GM23338 (cell line): ENCODE results near the gene ALG14. TPM values are rescaled to one million over a fixed set of nuclear protein-coding genes. Genes with fewer than 3 reads are reported as not detected.

ENCODE experiments used
- ATAC-seq: fragments of 200-7000 bp; cut with Tn5 transposase; 3 replicates; pipeline ENCODE4 v1.9.1; 2020
- DNase-seq: peaks from one replicate; pipeline ENCODE4 v3.0.0-alpha.2; 2015; ENCODE audit warnings: low spot score
- H2AFZ ChIP-seq: fragments of 200-600 bp; sonication (generic); 2 replicates; pipeline ENCODE4 v1.8.0; 2016; ENCODE audit warnings: antibody characterized with exemption, mild to moderate bottlenecking, moderate library complexity
- H3F3A ChIP-seq: fragments of 200-600 bp; sonication (generic); replicated peaks from 2 replicates; pipeline ENCODE4 v1.8.0; 2017; ENCODE audit warnings: antibody characterized with exemption, mixed run types, low read depth
- H3K27ac ChIP-seq: fragments of 200-600 bp; sonication (generic); 2 replicates; pipeline ENCODE4 v1.6.1; 2016; ENCODE audit warnings: low read depth
- H3K27me3 ChIP-seq: fragments of 200-600 bp; sonication (generic); 2 replicates; pipeline ENCODE4 v1.8.0; 2016; ENCODE audit warnings: mild to moderate bottlenecking, mixed run types, moderate library complexity; ENCODE audit not compliant: insufficient read depth
- H3K36me3 ChIP-seq: fragments of 200-600 bp; sonication (generic); 2 replicates; pipeline ENCODE4 v1.8.0; 2016; ENCODE audit warnings: mild to moderate bottlenecking; ENCODE audit not compliant: insufficient read depth
- H3K4me1 ChIP-seq: fragments of 200-600 bp; sonication (generic); 2 replicates; pipeline ENCODE4 v1.8.0; 2016; ENCODE audit warnings: mild to moderate bottlenecking, moderate library complexity; ENCODE audit not compliant: insufficient read depth
- H3K4me2 ChIP-seq: fragments of 200-600 bp; sonication (generic); 2 replicates; pipeline ENCODE4 v1.7.1; 2017; ENCODE audit warnings: mixed run types
- H3K4me3 ChIP-seq: fragments of 200-600 bp; sonication (generic); 2 replicates; pipeline ENCODE4 v1.6.1; 2016; ENCODE audit warnings: mixed run types
- H3K79me2 ChIP-seq: fragments of 200-600 bp; sonication (generic); replicated peaks from 2 replicates; pipeline ENCODE4 v1.8.0; 2017; ENCODE audit warnings: mild to moderate bottlenecking; ENCODE audit not compliant: insufficient read depth
- H3K9me2 ChIP-seq: fragments of 200-600 bp; sonication (generic); 2 replicates; pipeline ENCODE4 v1.8.0; 2017; ENCODE audit not compliant: insufficient read depth
- H4K20me1 ChIP-seq: fragments of 200-600 bp; sonication (generic); replicated peaks from 2 replicates; pipeline ENCODE4 v1.8.0; 2017; ENCODE audit warnings: mild to moderate bottlenecking; ENCODE audit not compliant: insufficient read depth
- H3K27ac Mint-ChIP-seq: 2 replicates; pipeline ENCODE4 v1.8.0; 2020; ENCODE audit warnings: inconsistent platforms, mild to moderate bottlenecking, moderate library complexity, mixed read lengths
- H3K27me3 Mint-ChIP-seq: 3 replicates; pipeline ENCODE4 v1.8.0; 2022; ENCODE audit warnings: low read depth, mild to moderate bottlenecking, moderate library complexity, mixed read lengths, inconsistent platforms; ENCODE audit not compliant: insufficient read depth, poor library complexity
- H3K36me3 Mint-ChIP-seq: 3 replicates; pipeline ENCODE4 v1.8.0; 2021; ENCODE audit warnings: low read depth, mild to moderate bottlenecking, inconsistent platforms, moderate library complexity, mixed read lengths
- H3K4me1 Mint-ChIP-seq: 3 replicates; pipeline ENCODE4 v1.8.0; 2020; ENCODE audit warnings: mild to moderate bottlenecking, inconsistent platforms, mixed read lengths
- H3K4me3 Mint-ChIP-seq: 3 replicates; pipeline ENCODE4 v1.8.0; 2021; ENCODE audit warnings: moderate library complexity, mild to moderate bottlenecking, inconsistent platforms, mixed read lengths
- H3K9me3 Mint-ChIP-seq: 3 replicates; pipeline ENCODE4 v1.8.0; 2020; ENCODE audit warnings: moderate library complexity, mild to moderate bottlenecking, inconsistent platforms, mixed read lengths
- CREB1 ChIP-seq: fragments of 250-450 bp; sonication (Bioruptor Pico); IDR thresholded peaks from 2 replicates; pipeline ENCODE4 v1.5.0; 2020; ENCODE audit warnings: low read depth, mild to moderate bottlenecking, moderate library complexity
- CTCF ChIP-seq, 2 experiments: fragments of 200-600 bp in 1 of 2; sonication (generic) in 1 of 2; conservative IDR thresholded peaks; 2 replicates each; pipeline versions ENCODE4 v1.5.1 to v1.6.1; 2016 to 2017; ENCODE audit warnings: antibody characterized with exemption in 2 of 2, low read depth in 2 of 2, mild to moderate bottlenecking in 2 of 2, moderate library complexity in 1 of 2
- ETS1 ChIP-seq: IDR thresholded peaks from 2 replicates; pipeline ENCODE4 v1.6.1; 2016; ENCODE audit warnings: antibody characterized with exemption
- EZH2 ChIP-seq: fragments of 200-600 bp; sonication (generic); IDR thresholded peaks from one replicate; pipeline ENCODE4 v1.8.0; 2017; ENCODE audit warnings: antibody characterized with exemption, mild to moderate bottlenecking, low read depth; ENCODE audit not compliant: unreplicated experiment
- EZH2phosphoT487 ChIP-seq: fragments of 200-600 bp; sonication (generic); IDR thresholded peaks from one replicate; pipeline ENCODE4 v1.8.1; 2018; ENCODE audit warnings: antibody characterized with exemption; ENCODE audit not compliant: unreplicated experiment
- JUNB ChIP-seq: IDR thresholded peaks from one replicate; pipeline ENCODE4 v1.6.1; 2016; ENCODE audit warnings: antibody characterized with exemption; ENCODE audit not compliant: unreplicated experiment
- NANOG ChIP-seq: IDR thresholded peaks from 2 replicates; pipeline ENCODE4 v1.6.1; 2016; ENCODE audit warnings: antibody characterized with exemption, borderline replicate concordance
- POLR2AphosphoS5 ChIP-seq: IDR thresholded peaks from 2 replicates; pipeline ENCODE4 v1.6.1; 2016; ENCODE audit warnings: antibody characterized with exemption, low read depth
- REST ChIP-seq: IDR thresholded peaks from one replicate; pipeline ENCODE4 v1.6.1; 2018; ENCODE audit warnings: antibody characterized with exemption; ENCODE audit not compliant: unreplicated experiment
- STAT1 ChIP-seq: IDR thresholded peaks from one replicate; pipeline ENCODE4 v1.6.1; 2016; ENCODE audit warnings: antibody characterized with exemption; ENCODE audit not compliant: unreplicated experiment
- ZNF114 ChIP-seq: fragments of 250-450 bp; sonication (Bioruptor Pico); IDR thresholded peaks from 2 replicates; pipeline ENCODE4 v1.5.0; 2020; ENCODE audit warnings: mild to moderate bottlenecking, moderate library complexity
- ZNF331 ChIP-seq: fragments of 250-450 bp; sonication (Bioruptor Pico); IDR thresholded peaks from 2 replicates; pipeline ENCODE4 v1.5.0; 2020; ENCODE audit warnings: low read depth, mild to moderate bottlenecking, moderate library complexity
- ZNF462 ChIP-seq: fragments of 250-450 bp; sonication (Bioruptor Pico); IDR thresholded peaks from 2 replicates; pipeline ENCODE4 v1.5.0; 2020; ENCODE audit warnings: mild to moderate bottlenecking, moderate library complexity
- polyA plus RNA-seq: library from polyadenylated mRNA; unstranded; fragments of >200 nt; fragmentation: Nextera tagmentation; extraction: Ambion mirVana; gene quantifications from 2 replicates; pipeline ENCODE4 v1.2.1, GENCODE V29; 2016
- total RNA-seq: library from RNA; depleted of rRNA; stranded (reverse); fragments of >200 nt; shearing (Covaris generic); gene quantifications from 2 replicates; pipeline ENCODE4 v1.2.3, GENCODE V29; 2014

The ALG14 gene
- total and polyA plus RNA-seq, 2 experiments from 2014 or later, result 0.42 to 2.8 TPM

GRCh38 chr1:94961582-94961981 lies 111.2 kb downstream of the ALG14 start:
- Histone ChIP-seq H3K27ac (no peak overlapping the region), H3K4me1 (no peaks in the 10 kb centered on the region), H3K79me2 (no peaks in the 10 kb centered on the region), H3F3A (no peaks in the 10 kb centered on the region), H3K4me2 (no peak overlapping the region), H4K20me1 (no peaks in the 10 kb centered on the region), H3K36me3 (no peaks in the 10 kb centered on the region), H3K9me2 (no peaks in the 10 kb centered on the region), H3K27me3 (no peaks in the 10 kb centered on the region), H2AFZ (no peak overlapping the region), H3K4me3 (no peak overlapping the region)
- ATAC-seq (no peak), DNase-seq (no peak)
- H3K4me3 Mint-ChIP-seq, result no peak overlapping the region
- H3K36me3 Mint-ChIP-seq, result no peaks in the 10 kb centered on the region; the same call in 2 of the 3 replicates
- H3K27me3 Mint-ChIP-seq, result peaks cover 6% of the 10 kb centered on the region
- H3K27ac Mint-ChIP-seq, result no peak overlapping the region
- H3K4me1 Mint-ChIP-seq, result no peaks in the 10 kb centered on the region
- TF ChIP-seq REST, result no peak
- no peak for TF ChIP-seq JUNB
- no peak for TF ChIP-seq CTCF (conservative IDR thresholded peaks at IDR 0.05; ENCODE audit: low read depth in 2 of 2)
- TF ChIP-seq POLR2AphosphoS5, result no peak
- TF ChIP-seq EZH2, result no peak
- no peak for TF ChIP-seq ZNF331 (CRISPR knock-in tag)
- no peak for TF ChIP-seq ZNF462 (CRISPR knock-in tag)
- no peak for TF ChIP-seq CREB1 (CRISPR knock-in tag)
- TF ChIP-seq STAT1, result no peak
- TF ChIP-seq ETS1, result no peak
- TF ChIP-seq NANOG, result no peak
- no peak for TF ChIP-seq EZH2phosphoT487
- TF ChIP-seq ZNF114 (CRISPR knock-in tag), result no peak
- no peaks in the 10 kb centered on the region for H3K9me3 Mint-ChIP-seq
